GM12892 (cell line): ENCODE results near the gene PDE6H.

Source experiments
- POLR2A ChIP-seq: IDR thresholded peaks from 2 replicates; pipeline ENCODE4 v1.6.1; 2011; ENCODE audit warnings: low read depth, low read length, control low read depth
- POLR2AphosphoS5 ChIP-seq: IDR thresholded peaks from 2 replicates; pipeline ENCODE4 v1.6.1; 2011; ENCODE audit warnings: low read depth, low read length, control low read depth

- TF ChIP-seq POLR2A = no peak
- no peak for TF ChIP-seq POLR2AphosphoS5
These were observed 13.4 kb upstream of the PDE6H start for GRCh38 chr12:14959463-14959862.
